Mesodermal cell (in vitro differentiated cells): ENCODE measurements around the gene RUSC2.
A peak's percentile ranks its signal among the peaks of the same experiment; 100 is the strongest.
"Not testable (repeated sequence)": the region's sequence is repeated elsewhere in the genome, so short reads cannot be mapped to it uniquely, and the experiment has no call there.

Source experiments
- H3K27ac ChIP-seq: 2 replicates; pipeline ENCODE4 v1.7.0; 2013; ENCODE audit warnings: mild to moderate bottlenecking, low read depth, low read length, moderate library complexity; ENCODE audit not compliant: severe bottlenecking
- H3K36me3 ChIP-seq: 2 replicates; pipeline ENCODE4 v1.7.1; 2013; ENCODE audit warnings: mild to moderate bottlenecking, low read length, moderate library complexity; ENCODE audit not compliant: control insufficient read depth, insufficient read depth
- H3K4me1 ChIP-seq: one replicate; pipeline ENCODE4 v1.7.1; 2013; ENCODE audit warnings: mild to moderate bottlenecking, low read length; ENCODE audit not compliant: insufficient read depth, control insufficient read depth, poor library complexity, severe bottlenecking
- H3K4me3 ChIP-seq: 2 replicates; pipeline ENCODE4 v1.7.0; 2013; ENCODE audit warnings: low read length, control low read depth, mild to moderate bottlenecking; ENCODE audit not compliant: insufficient read depth, poor library complexity, severe bottlenecking; ENCODE audit errors: extremely low read depth
- H3K9me3 ChIP-seq: 2 replicates; pipeline ENCODE4 v1.7.1; 2013; ENCODE audit warnings: mild to moderate bottlenecking, low read length, moderate library complexity; ENCODE audit not compliant: control insufficient read depth
- WGBS, 2 experiments: methylation state at CpG; one replicate each; pipeline ENCODE4 v1.1.5; 2013; ENCODE audit warnings: missing lambda C conversion rate in 2 of 2; ENCODE audit not compliant: insufficient coverage in 2 of 2; 5-methylcytosine and 5-hydroxymethylcytosine counted together

The RUSC2 gene

GRCh38 chr9:35477211-35477855, 12.6 kb upstream of the RUSC2 start:
- H3K27ac ChIP-seq, H3K4me3 ChIP-seq, H3K36me3 ChIP-seq, H3K9me3 ChIP-seq, H3K4me1 ChIP-seq: not testable (repeated sequence)
- WGBS, 2 experiments = 8 to 12% methylated on average over 2 to 3 of the region's 5 CpGs

GRCh38 chr9:35478871-35479270, 11.0 kb upstream of the RUSC2 start:
- no peak overlapping the region for H3K4me3 ChIP-seq
- H3K27ac ChIP-seq = no peak overlapping the region
- H3K4me1 ChIP-seq = no peaks in the 10 kb centered on the region
- no peaks in the 10 kb centered on the region for H3K36me3 ChIP-seq
- no CpG with 5 or more reads among the region's 1 CpG for WGBS, 2 experiments
- no peaks in the 10 kb centered on the region for H3K9me3 ChIP-seq

- WGBS, 2 experiments = 80 to 89% methylated on average over 2 to 3 of the region's 4 CpGs
These were observed 8.4 kb upstream of the RUSC2 start for GRCh38 chr9:35481347-35481975.

GRCh38 chr9:35482071-35482470, 7.8 kb upstream of the RUSC2 start:
- Histone ChIP-seq H3K36me3 (no peaks in the 10 kb centered on the region), H3K9me3 (no peaks in the 10 kb centered on the region), H3K27ac (no peak overlapping the region), H3K4me3 (no peak overlapping the region), H3K4me1 (no peaks in the 10 kb centered on the region)
- WGBS, 2 experiments = 88 to 89% methylated on average over 2 to 3 of the region's 3 CpGs

More at GRCh38 chr9:35481347-35481975, 8.4 kb upstream of the RUSC2 start:
- Histone ChIP-seq H3K27ac (no peak overlapping the region), H3K36me3 (no peaks in the 10 kb centered on the region), H3K4me1 (no peaks in the 10 kb centered on the region), H3K4me3 (no peak overlapping the region), H3K9me3 (no peaks in the 10 kb centered on the region)

- no peaks in the 10 kb centered on the region for H3K4me1 ChIP-seq
- H3K36me3 ChIP-seq = no peaks in the 10 kb centered on the region
- WGBS, 2 experiments = 81 to 83% methylated on average over 2 to 3 of the region's 3 CpGs
- H3K9me3 ChIP-seq = peaks cover 5% of the 10 kb centered on the region
- no peak overlapping the region for H3K27ac ChIP-seq
- no peak overlapping the region for H3K4me3 ChIP-seq
These were observed 5.5 kb upstream of the RUSC2 start for GRCh38 chr9:35484406-35484805.

- Histone ChIP-seq H3K4me1 (peaks cover 7% of the 10 kb centered on the region), H3K9me3 (peaks cover 5% of the 10 kb centered on the region), H3K27ac (no peak overlapping the region), H3K4me3 (no peak overlapping the region), H3K36me3 (no peaks in the 10 kb centered on the region)
- 96 to 98% methylated on average over 2 of the region's 2 CpGs for whole genome bisulfite sequencing, 2 experiments
These were observed 2.8 kb upstream of the RUSC2 start for GRCh38 chr9:35487081-35487480.

GRCh38 chr9:35488021-35488420, 1.9 kb upstream of the RUSC2 start:
- 88 to 95% methylated on average over 10 of the region's 10 CpGs for WGBS, 2 experiments
- Histone ChIP-seq H3K4me1 (peaks cover 12% of the 10 kb centered on the region), H3K36me3 (peaks cover 1% of the 10 kb centered on the region), H3K4me3 (no peak overlapping the region), H3K9me3 (peaks cover 5% of the 10 kb centered on the region), H3K27ac (no peak overlapping the region)

GRCh38 chr9:35488566-35489312, 1.2 kb upstream of the RUSC2 start:
- H3K4me3 ChIP-seq = peak overlapping the region; percentile 86
- H3K27ac ChIP-seq = peak overlapping the region; percentile 89
- 55 to 60% methylated on average over 4 to 8 of the region's 10 CpGs for WGBS, 2 experiments

GRCh38 chr9:35490155-35490909, 421 bp downstream of the RUSC2 start:
- Histone ChIP-seq H3K4me1 (peaks cover 12% of the 10 kb centered on the region), H3K27ac (peak overlapping the region; percentile 89), H3K36me3 (peaks cover 9% of the 10 kb centered on the region), H3K4me3 (peak overlapping the region; percentile 86), H3K9me3 (peaks cover 5% of the 10 kb centered on the region)
- WGBS, 2 experiments = 1 to 4% methylated on average over 31 to 35 of the region's 44 CpGs

More at GRCh38 chr9:35488566-35489312, 1.2 kb upstream of the RUSC2 start:
- Histone ChIP-seq H3K4me1 (peaks cover 12% of the 10 kb centered on the region), H3K9me3 (peaks cover 5% of the 10 kb centered on the region), H3K36me3 (peaks cover 8% of the 10 kb centered on the region)

GRCh38 chr9:35490910-35491465, 1.1 kb downstream of the RUSC2 start:
- peak overlapping the region; percentile 89 for H3K27ac ChIP-seq

More at GRCh38 chr9:35490910-35491465, 1.1 kb downstream of the RUSC2 start:
- Histone ChIP-seq H3K4me1 (peaks cover 12% of the 10 kb centered on the region), H3K36me3 (peaks cover 11% of the 10 kb centered on the region), H3K9me3 (peaks cover 5% of the 10 kb centered on the region), H3K4me3 (peak overlapping the region; percentile 86)
- 74 to 76% methylated on average over 9 to 10 of the region's 12 CpGs for WGBS, 2 experiments
